Adipose tissue (tissue), 3 donors: Measurements from ENCODE around the gene ADAMTS16. TPM values are rescaled to one million over a fixed set of nuclear protein-coding genes. Genes with fewer than 3 reads are reported as not detected.

Experiments used
- H3K27ac ChIP-seq: one replicate; pipeline ENCODE4 v1.5.1; 2013; ENCODE audit warnings: low read depth, low read length
- WGBS, 3 donors: extraction: QIAGEN DNeasy Blood & Tissue Kit; methylation state at CpG; one replicate each; pipeline ENCODE4 v1.1.7; 2013; 5-methylcytosine and 5-hydroxymethylcytosine counted together
- polyA plus RNA-seq, 3 donors: library from polyadenylated mRNA; stranded (reverse); fragments of 200-250 nt; gene quantifications; one replicate each; pipeline ENCODE4 v1.2.3, GENCODE V29; 2013
- donor health status: healthy with polysubstance abuse.
- donor health status: Bipolar disorder and iron deficiency.
- donor health status: healthy.

ADAMTS16 gene
- polyA plus RNA-seq, 3 donors: 0.61 to 1.7 (median 1.6) TPM

DNA sequence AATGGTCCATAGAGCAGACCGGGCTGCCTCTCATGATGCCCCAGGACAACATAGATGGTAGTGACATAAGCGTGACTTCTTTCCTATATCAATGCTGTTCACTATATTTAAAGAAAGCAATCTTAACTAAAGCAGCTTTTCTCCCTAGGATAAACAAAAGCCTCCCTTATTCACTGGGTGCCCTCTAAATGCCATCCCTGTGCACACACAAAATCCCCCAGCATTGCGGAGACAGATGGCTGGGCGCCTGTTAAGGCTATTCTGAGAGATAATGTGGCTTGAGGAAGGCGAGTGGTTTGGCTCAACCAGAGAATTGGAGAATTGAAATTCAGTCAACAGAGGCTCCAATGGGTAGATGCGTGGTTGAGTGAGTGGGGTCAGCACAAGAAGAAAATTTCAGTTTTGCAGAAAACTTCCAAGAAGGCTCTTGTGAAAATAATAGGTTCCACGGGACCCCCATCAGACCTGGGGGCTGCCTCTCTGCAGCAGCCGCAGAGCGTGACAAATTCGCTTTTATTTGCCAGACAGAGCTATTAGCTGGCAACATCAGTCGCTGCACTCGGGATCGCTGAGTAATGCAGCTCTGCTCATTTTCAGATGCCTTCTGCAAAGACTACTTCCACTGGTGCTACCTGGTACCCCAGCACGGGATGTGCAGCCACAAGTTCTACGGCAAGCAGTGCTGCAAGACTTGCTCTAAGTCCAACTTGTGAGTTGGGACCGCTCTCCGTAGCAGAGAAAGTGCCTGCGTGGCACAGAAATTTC, 178.5 kb downstream of the ADAMTS16 start:
- WGBS, 3 donors: 87 to 93% (median 92%) methylated on average over 18 of the region's 18 CpGs

DNA sequence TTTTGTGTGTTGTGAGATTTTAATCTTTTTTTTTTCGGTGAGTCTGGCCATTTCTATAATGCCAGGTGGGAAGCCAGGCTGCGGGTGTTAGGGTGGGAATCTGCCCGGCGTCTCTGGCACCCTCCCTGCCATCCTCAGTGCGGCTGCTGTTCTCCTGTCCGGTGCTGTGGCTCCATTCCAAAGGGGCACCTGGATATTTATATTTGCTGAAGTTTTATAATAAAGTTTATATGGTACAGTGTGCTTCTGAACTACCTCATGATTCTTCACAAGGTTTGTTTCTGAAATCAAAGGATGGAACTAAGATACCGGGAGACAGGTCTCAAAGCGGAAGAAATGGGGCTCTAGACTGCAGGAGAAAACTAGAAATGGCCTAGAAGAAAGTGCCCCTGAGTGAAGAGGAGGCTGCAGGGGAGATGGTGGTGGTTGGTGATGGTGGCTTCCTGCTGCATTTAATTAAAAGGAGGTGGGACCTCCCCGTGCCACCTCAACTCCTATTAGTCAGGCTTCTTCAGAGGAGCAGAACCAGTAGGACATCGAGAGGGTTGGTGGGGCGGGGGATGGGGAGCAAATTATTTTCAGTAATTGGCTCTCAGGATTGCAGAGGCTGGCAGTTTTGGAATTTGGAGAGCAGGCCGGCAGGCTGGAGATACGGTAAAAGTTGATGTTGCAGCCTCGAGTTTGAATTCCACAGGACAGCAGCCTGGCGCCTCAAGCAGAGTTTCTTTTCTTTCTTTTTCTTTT, 180.1 kb downstream of the ADAMTS16 start:
- no peak overlapping the region for H3K27ac ChIP-seq
- 85 to 92% (median 91%) methylated on average over 15 of the region's 15 CpGs for WGBS, 3 donors

More for the DNA sequence above, 178.5 kb downstream of the ADAMTS16 start:
- no peak overlapping the region for H3K27ac ChIP-seq

DNA sequence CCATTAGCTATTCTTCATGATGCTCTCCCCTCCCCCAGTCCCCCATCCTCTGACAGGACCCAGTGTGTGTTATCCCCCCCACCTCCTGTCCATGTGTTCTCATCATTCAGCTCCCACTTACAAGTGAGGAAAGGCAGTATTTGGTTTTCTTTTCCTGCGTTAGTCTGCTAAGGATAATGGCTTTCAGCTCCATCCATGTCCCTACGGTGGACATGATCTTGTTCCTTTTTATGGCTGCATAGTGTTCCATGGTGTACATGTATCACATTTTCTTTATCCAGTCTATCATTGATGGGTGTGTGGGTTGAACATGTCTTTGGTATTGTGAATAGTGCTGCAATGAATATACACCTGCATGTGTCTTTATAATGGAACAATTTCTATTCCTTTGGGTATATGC, 181.0 kb downstream of the ADAMTS16 start:
- WGBS, 3 donors: 89 to 93% (median 90%) methylated on average over 2 of the region's 2 CpGs
- no peak overlapping the region for H3K27ac ChIP-seq

DNA sequence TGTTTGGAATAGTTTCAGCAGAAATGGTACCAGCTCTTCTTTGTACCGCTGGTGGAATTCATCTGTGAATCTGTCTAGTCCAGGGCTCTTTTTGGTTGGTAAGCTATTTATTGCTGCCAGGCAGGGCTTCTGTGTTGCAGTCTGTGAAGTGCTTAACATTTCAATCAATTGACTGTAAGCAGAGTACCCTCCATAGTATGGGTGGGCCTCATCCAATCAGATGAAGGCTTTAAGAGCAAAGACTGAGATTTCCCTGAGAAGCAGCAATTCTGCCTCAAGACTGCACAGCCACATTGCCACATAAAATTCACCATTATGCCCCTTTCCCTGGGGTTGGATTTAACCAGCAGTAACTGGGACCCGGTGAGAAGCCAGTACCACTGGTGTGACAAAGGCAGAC, 183.4 kb downstream of the ADAMTS16 start:
- 92 to 97% (median 94%) methylated on average over 2 of the region's 2 CpGs for WGBS, 3 donors

DNA sequence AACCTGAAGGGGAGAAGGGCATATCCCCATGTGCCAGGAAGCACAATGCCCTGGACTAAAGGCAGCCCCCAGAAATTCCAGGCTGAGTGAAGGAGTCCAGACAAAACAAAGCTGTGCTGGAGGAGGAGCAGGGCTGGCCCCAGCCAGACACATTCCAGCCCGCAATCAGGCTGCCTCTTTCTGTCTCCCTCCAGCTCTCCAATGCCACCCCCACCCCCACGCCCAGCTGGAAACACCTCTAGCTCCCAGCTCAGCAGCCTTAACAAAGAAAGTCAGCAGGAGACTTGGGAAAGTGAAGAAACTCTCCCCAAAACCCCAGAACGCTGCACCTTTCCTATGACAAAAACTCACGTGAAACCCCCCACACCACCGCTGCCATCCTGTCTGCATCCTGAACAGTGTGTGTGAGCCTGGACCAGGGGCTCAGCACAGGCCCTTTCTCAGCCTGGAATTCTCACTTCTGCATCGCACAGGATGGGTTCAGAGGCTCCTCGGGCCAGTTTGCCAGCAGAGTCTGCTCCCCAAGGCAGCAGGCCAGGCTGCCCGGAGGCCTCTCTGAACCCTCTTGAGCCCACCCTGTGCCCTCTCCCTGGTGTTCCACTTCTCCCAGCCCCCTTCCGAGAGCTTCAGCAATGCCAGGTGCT, 186.1 kb downstream of the ADAMTS16 start:
- H3K27ac ChIP-seq: no peak overlapping the region
- WGBS, 3 donors: 51 to 72% (median 68%) methylated on average over 9 of the region's 9 CpGs

More for the DNA sequence above, 183.4 kb downstream of the ADAMTS16 start:
- no peak overlapping the region for H3K27ac ChIP-seq

DNA sequence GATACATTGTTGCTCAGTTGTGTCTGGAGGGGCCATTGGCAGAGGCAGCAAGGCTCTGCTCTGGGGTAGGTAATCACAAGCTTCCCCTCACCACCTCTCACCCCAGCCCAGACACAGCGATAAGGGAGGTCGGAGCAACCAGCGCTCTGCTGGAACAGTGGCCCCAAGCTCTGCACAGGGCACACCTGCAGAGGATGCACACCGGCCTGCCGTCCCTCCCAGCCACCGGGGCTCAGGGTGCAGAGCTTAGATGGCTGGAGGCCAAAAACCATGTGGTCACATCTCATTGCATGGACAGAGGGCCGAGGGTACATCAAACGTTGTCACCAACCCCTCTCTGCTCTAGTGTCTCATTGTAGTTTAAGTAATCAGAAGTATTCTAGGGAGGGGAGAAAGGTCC, 187.0 kb downstream of the ADAMTS16 start:
- WGBS, 3 donors: 80 to 87% (median 84%) methylated on average over 8 of the region's 8 CpGs
- no peak overlapping the region for H3K27ac ChIP-seq

DNA sequence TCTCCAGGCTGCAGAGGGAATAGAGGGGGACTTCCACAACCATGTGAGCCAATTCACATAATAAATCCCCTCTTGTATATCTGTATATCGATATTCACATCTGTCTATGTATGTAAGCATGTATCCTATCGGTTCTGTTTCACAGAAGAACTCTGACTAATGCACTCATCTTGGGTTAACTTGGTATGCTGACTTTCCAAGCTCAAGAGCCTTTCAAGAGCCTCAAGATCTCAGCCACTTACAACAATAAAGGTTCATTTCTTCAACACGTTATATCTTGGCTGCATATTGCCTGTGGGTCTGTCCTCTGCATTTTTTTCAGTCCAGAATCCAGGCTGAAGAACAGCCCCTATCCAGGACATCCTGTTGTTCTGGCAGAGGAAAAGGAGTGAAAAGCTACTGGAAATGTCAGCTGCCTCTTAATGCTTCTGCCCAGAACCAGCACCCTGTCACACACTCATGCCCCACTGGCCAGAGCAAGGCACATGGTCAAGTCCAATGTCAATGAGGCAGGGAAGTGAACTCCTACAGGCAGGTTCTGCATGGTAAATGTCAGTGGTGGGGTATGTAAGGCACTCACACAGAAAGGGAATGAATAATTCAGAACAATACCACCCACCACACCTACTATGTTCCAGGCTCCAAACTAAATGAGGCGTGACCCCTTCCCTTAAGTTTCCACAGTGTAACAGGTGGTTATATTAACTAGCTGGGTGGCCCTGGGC, 190.8 kb downstream of the ADAMTS16 start:
- 83 to 85% (median 84%) methylated on average over 4 of the region's 4 CpGs for WGBS, 3 donors
- H3K27ac ChIP-seq: no peak overlapping the region

DNA sequence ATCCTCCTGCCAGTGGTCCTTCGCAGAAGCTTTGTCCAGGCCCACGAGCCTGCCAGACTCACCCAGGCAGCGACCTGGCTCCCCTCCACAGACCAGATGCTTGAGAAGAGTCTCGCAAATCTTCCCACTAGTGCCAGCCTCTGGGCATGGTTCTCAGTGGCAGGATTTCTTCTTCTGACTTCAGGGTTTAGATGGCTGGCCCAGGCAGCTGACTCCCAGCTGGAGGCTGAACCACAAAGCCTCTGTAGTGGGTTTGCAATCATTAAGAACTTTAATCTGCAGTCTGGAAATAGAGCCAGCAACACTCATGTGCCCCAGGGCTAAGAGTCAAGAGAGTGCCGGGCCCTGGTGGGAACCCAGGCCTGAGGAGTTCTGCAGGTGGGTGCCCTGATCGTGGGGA, 191.7 kb downstream of the ADAMTS16 start:
- WGBS, 3 donors: 86 to 92% (median 88%) methylated on average over 6 of the region's 6 CpGs
- H3K27ac ChIP-seq: no peak overlapping the region

DNA sequence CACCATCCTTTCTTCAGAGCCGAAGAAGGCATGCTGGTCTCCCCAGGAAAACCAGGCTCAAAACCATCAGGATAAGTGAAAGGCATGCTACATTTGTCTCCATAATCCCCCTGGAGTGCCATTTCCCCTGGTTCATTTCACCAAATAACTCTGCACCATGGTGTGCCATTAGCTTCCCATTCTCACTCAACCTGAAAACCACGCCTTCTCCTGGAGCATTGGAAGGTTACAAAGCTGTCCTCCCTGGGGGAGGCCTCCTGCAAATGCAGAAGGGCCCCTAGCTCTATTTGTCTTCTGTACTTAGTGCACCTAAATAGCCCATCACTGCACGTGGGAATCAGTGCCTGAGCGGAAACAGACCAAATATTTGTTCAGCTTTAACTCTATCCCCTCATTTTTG, 192.2 kb downstream of the ADAMTS16 start:
- H3K27ac ChIP-seq: no peak overlapping the region
- WGBS, 3 donors: 70 to 88% (median 82%) methylated on average over 4 of the region's 4 CpGs

DNA sequence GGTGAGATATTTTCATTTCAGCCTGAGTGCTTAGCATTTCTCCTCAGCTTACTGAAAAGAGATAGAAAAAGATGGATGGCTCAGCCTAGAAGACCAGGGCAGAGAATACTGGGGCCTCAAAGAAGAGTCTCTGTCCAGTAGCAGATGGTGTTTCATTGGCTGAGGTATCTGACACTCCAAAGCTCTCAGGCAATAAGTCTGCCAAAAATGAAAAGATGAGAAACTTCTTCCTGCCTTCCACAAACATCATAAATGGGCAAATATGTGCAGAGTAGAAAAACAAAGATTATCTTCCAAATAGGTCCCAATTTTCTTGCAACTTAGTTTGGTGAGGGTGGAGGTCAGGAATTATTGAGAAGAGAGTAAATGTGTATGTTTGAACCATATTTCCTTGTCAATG, 195.0 kb downstream of the ADAMTS16 start:
- no peak overlapping the region for H3K27ac ChIP-seq

DNA sequence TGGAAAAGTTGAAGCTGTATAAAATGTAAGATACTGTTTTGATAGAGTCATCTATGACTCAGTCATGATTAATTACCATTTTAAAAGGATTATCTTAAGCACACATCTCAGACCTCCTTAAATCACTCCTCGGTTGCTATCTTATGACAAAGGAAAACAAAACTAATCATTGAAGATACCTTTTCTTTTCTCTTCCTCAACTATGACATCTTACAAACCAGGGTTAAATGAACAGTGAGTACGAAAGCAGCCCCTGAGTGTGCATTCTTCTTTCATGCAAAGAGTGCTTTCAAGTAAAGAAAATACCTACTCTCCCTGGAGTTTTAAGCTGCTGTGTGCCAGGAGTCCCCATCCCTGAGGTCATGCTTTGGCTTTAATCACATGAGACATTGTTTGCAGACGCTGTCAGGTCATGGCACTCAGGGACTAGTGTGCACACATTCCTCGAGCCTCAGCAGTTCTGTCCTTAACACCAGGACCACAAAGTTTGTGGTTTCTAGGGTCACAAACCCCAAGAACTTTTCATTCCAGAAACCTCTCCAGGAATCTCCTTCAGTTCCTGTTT, 195.7 kb downstream of the ADAMTS16 start:
- whole genome bisulfite sequencing, 3 donors: 27 to 34% (median 31%) methylated on average over 4 of the region's 4 CpGs
- no peak overlapping the region for H3K27ac ChIP-seq

DNA sequence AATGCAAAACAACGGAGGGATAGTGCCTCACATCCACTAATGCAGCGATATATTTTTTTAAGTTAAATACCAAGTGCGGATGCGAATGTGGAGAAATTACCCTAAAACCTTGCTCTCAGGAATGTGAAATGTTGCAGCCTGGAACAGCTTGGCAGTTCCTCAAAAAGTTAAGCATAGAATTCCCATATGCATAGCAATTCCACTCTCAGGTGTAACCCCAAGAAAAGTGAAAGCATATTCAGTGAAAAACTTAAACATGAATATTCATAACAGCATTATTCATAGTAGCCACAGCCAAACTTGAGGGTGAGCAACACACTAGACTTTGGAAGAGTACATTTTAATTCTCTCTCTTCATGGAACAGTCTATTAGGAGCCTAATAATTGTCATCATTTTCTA, 199.1 kb downstream of the ADAMTS16 start:
- no peak overlapping the region for H3K27ac ChIP-seq
- WGBS, 3 donors: 93 to 98% (median 95%) methylated on average over 4 of the region's 4 CpGs

DNA sequence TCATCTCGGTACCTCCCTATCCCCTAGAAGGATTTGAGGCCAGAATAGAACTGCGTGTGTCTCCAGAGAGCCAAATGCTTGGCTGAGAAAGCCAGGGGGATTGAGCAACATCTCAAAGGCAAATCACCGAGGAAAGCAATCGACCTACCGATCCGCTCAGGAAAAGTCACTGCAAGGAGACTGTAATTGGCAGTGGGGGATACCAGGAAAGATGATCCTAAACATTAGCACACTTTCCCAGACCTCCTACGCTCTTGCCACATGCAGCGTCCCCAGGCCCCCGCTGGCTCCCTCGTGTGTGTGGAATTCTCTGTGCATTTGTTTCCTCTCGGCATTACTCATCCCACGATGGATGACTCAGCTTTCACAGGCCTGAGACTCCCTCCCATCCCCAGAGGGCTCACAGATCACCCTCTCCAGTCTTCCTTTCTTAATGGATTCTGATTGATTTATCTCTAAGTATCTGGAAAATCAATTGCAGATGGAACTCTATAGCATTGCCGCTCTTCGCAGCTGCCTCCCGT, 200.1 kb downstream of the ADAMTS16 start:
- H3K27ac ChIP-seq: no peak overlapping the region
- WGBS, 3 donors: 56 to 60% (median 57%) methylated on average over 15 of the region's 15 CpGs

DNA sequence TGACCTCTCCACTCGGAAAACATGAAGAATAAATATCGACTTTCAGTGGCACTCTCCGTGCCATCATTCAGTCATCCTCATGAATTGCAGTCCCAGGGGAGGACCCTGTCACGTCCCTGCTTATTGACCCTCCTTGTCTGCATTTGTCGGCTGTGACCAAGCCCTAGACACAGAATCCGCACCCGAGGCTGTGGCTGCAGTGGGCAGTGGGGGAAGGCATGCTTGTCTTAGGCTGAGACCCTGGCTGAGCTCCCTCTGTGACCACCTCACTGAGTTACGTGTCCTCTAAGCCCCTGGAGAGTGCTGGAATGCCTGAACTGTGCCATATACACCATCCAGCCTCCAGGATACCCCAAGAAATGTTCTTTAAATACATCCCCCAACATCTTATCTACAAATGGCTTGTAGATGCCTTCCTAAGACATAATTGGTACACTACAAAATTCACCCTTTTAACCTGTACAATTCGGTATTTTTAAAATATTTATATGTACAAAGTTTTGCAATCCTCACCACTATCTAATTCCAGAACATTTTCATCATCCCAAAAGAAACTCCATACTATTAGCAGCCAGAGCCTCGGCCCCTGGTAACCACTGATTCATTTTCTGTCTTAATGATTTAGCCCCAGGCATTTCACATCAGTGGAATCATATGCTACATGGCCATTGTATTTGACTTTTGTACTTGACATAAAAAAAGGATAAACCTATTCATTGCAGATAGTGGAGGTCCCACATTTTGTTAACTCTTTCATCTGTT, 201.6 kb downstream of the ADAMTS16 start:
- 79 to 83% (median 80%) methylated on average over 10 of the region's 10 CpGs for WGBS, 3 donors
- H3K27ac ChIP-seq: no peak overlapping the region

DNA sequence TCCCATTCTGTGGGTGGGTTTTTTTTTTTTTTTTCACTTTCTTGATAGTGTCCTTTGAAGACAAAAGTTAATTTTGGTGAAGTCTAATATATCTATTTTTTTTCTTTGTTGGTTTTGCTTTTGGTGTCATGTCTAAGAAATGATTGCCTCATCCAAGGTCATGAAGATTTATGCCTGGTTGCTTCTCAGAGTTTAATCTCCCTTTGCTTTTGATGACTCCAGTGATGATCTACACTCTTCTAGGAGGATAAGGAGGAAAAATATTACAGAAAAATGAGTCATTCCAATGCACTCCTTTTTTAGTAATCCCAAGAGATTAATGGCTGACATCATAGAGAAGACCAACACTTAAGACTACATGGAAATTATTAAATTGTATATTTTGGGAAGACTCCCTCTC, 202.7 kb downstream of the ADAMTS16 start:
- no peak overlapping the region for H3K27ac ChIP-seq

DNA sequence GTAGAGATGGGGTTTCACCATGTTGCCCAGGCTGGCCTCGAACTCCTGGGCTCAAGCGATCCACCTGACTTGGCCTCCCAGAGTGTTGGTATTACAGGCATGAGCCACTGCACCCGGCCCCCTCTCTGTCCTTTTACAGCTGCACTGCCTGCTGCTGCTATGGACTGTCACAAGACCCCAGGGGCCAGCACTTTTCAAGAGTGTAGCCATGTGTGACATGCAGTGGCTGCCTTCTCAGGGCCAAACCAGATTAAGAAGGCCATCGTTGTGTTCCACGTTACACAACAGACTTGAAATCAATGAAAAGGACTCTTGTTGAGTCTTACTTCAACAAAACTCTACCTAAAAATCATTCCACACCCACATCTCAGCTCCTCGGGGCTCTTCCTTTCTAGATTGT, 203.4 kb downstream of the ADAMTS16 start:
- H3K27ac ChIP-seq: no peak overlapping the region
- WGBS, 3 donors: 82 to 90% (median 87%) methylated on average over 6 of the region's 6 CpGs

DNA sequence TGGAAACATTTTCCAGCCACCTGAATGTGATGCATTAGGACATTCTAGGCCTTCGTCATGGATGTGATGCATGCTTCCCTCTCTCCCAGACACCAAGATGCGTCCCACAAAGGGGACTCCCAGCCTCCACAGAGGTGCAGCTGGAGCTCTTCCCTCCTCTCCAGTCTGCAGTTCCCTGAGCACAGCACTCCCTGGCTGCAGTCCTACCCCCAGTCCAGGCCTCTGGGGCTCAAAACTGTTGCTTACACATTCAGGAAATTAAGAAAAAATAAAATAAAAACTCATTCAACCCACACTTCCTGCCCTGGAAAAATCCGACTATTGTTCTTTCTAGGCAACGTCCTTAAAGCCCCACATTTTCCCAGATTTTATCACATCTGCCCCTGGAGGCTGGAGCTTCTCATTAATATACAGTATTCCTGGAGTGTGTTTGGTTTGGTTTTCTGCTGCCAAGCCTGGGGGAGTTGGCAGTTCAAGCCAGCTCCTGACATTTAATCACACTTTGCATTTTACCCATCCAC, 204.0 kb downstream of the ADAMTS16 start:
- no peak overlapping the region for H3K27ac ChIP-seq
- 41 to 49% (median 42%) methylated on average over 4 of the region's 4 CpGs for WGBS, 3 donors
